IPS DF 19.7 (cell line): Measurements from ENCODE around the gene TRIM72.
"Not testable (repeated sequence)": the region's sequence is repeated elsewhere in the genome, so short reads cannot be mapped to it uniquely, and the experiment has no call there.

Source experiments
- DNase-seq: peaks from one replicate; pipeline ENCODE4 v3.0.0-alpha.2; 2013; ENCODE audit warnings: low read depth, low spot score

The TRIM72 gene

GRCh38 chr16:31190818-31191444 lies 23.0 kb upstream of the TRIM72 start:
- DNase-seq: no peak

- no peak for DNase-seq
Measured at GRCh38 chr16:31191697-31192428, 22.1 kb upstream of the TRIM72 start.

GRCh38 chr16:31192856-31193642 lies 20.9 kb upstream of the TRIM72 start:
- DNase-seq: no peak

GRCh38 chr16:31193874-31194273 lies 20.0 kb upstream of the TRIM72 start:
- DNase-seq: no peak

- no peak for DNase-seq
Measured at GRCh38 chr16:31194898-31195297, 19.0 kb upstream of the TRIM72 start.

GRCh38 chr16:31195861-31196260 lies 18.1 kb upstream of the TRIM72 start:
- not testable (repeated sequence) for DNase-seq

GRCh38 chr16:31196324-31197088 lies 17.4 kb upstream of the TRIM72 start:
- DNase-seq: no peak

- no peak for DNase-seq
Measured at GRCh38 chr16:31198207-31198882, 15.6 kb upstream of the TRIM72 start.

GRCh38 chr16:31199430-31200041 lies 14.4 kb upstream of the TRIM72 start:
- DNase-seq: no peak

GRCh38 chr16:31200111-31200510 lies 13.8 kb upstream of the TRIM72 start:
- not testable (repeated sequence) for DNase-seq

GRCh38 chr16:31200821-31201568 lies 12.9 kb upstream of the TRIM72 start:
- DNase-seq: no peak

GRCh38 chr16:31201582-31202413 lies 12.1 kb upstream of the TRIM72 start:
- DNase-seq: no peak

- DNase-seq: no peak
Measured at GRCh38 chr16:31202414-31203375, 11.2 kb upstream of the TRIM72 start, which contains the start of gene PYCARD. PYCARD (minus strand) TSS chr16:31202760; CDS start chr16:31202690, 70 bp downstream.

- DNase-seq: no peak
Measured at GRCh38 chr16:31204871-31205666, 8.8 kb upstream of the TRIM72 start.

- no peak for DNase-seq
Measured at GRCh38 chr16:31206776-31207175, 7.1 kb upstream of the TRIM72 start.

- DNase-seq: no peak
Measured at GRCh38 chr16:31213342-31213741, 577 bp upstream of the TRIM72 start.

- DNase-seq: no peak
Measured at GRCh38 chr16:31214708-31215286, 878 bp downstream of the TRIM72 start.
